HG03066 (cell line): ENCODE results near the gene CRACDL.
"Not testable (repeated sequence)": the region's sequence is repeated elsewhere in the genome, so short reads cannot be mapped to it uniquely, and the experiment has no call there.

ENCODE experiments used
- ATAC-seq: cut with Tn5 transposase; IDR thresholded peaks from one replicate; pipeline ENCODE4 v1.9.1; 2021; ENCODE audit warnings: low read depth; ENCODE audit not compliant: unreplicated experiment

Gene CRACDL

GRCh38 chr2:98759827-98760625 lies 176.0 kb downstream of the CRACDL start:
- ATAC-seq: no peak

- ATAC-seq: no peak
These were observed 176.7 kb downstream of the CRACDL start for GRCh38 chr2:98759338-98759737.

GRCh38 chr2:98757904-98758421 lies 178.1 kb downstream of the CRACDL start:
- peak; percentile 87 for ATAC-seq

- ATAC-seq: no peak
These were observed 182.2 kb downstream of the CRACDL start for GRCh38 chr2:98753801-98754200.

GRCh38 chr2:98752711-98753110 lies 183.3 kb downstream of the CRACDL start:
- ATAC-seq: not testable (repeated sequence)

- ATAC-seq: no peak
These were observed 184.3 kb downstream of the CRACDL start for GRCh38 chr2:98751748-98752147.

GRCh38 chr2:98750593-98751282 lies 185.3 kb downstream of the CRACDL start:
- no peak for ATAC-seq

GRCh38 chr2:98749066-98749450 lies 187.0 kb downstream of the CRACDL start:
- no peak for ATAC-seq

GRCh38 chr2:98748292-98749065 lies 187.5 kb downstream of the CRACDL start:
- no peak for ATAC-seq

GRCh38 chr2:98747888-98748287 lies 188.1 kb downstream of the CRACDL start:
- no peak for ATAC-seq

GRCh38 chr2:98746426-98746825 lies 189.6 kb downstream of the CRACDL start:
- no peak for ATAC-seq

GRCh38 chr2:98744595-98744994 lies 191.4 kb downstream of the CRACDL start:
- ATAC-seq: no peak
